ENCODE results near the gene TBC1D21. TPM values are rescaled to one million over a fixed set of nuclear protein-coding genes. Genes with fewer than 3 reads are reported as not detected.

TBC1D21 gene
- total and polyA plus RNA-seq, 2 of the 8 experiments (the other 6 are each of a cell fraction or from before 2014, with no cell fraction given) = not detected

GRCh38 chr15:73867956-73868355 lies 5.4 kb upstream of the TBC1D21 start (continued):
- TF ChIP-seq FOSL1 (IDR thresholded peaks at IDR 0.05; ENCODE audit: insufficient read depth, low read depth, low read length) = no peak
- no peak for TF ChIP-seq CHD2 (IDR thresholded peaks at IDR 0.05; ENCODE audit: low read length)

Measured in H1 (cell line).